KBM-7 (cell line): ENCODE measurements around the gene ERC2.

Source experiments
- DNase-seq: peaks from one replicate; pipeline ENCODE4 v3.0.0-alpha.2; 2015
- in situ Hi-C: fragments of 300-500 bp; cut with MboI; formaldehyde crosslinking; loops from 2 replicates; pipeline ENCODE4 v1.14.3; 2020; ENCODE audit warnings: low sequenced_read_pairs, low pct_unique_long_range_greater_than_20kb, mixed read lengths

The ERC2 gene

DNA sequence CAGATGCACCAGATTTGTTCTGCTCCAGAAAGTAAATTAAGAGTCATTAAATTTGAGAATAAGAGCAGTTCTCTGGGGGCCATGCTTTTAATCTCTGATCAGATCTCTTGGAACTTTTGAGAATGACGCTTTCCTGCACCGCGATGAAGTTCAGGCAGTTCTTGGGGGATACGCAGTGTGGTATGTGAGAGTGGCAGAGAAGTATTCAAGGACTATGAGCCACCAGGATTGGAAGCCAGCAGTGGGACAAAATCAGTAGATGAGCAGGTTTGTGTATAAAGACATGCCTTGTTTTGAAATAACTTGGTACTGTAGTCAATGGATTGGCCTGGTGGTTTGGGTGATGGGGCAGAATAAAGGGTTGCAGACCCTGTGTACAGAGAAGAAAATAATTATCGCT, 483.6 kb downstream of the ERC2 start:
- no peak for DNase-seq
- in situ Hi-C loops = no loop called here

DNA sequence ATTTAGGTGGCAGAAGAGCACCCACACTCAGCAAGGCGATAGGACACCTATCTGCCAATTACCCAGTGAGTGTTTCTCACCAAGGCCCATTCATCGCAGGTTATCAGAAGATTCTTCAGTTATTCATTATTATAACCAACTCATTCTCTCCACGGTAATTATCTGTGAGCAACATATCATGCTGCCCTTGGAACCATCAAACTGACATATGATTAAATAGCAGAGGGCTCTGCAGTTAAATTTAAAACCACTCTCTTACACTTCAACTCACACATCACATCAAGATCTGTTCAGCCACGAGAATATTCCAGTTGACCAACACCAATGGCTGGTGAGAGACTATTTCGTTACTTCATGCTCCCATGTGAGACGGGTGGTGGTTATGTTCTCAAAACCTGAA, 489.3 kb downstream of the ERC2 start:
- in situ Hi-C loops = no loop called here

DNA sequence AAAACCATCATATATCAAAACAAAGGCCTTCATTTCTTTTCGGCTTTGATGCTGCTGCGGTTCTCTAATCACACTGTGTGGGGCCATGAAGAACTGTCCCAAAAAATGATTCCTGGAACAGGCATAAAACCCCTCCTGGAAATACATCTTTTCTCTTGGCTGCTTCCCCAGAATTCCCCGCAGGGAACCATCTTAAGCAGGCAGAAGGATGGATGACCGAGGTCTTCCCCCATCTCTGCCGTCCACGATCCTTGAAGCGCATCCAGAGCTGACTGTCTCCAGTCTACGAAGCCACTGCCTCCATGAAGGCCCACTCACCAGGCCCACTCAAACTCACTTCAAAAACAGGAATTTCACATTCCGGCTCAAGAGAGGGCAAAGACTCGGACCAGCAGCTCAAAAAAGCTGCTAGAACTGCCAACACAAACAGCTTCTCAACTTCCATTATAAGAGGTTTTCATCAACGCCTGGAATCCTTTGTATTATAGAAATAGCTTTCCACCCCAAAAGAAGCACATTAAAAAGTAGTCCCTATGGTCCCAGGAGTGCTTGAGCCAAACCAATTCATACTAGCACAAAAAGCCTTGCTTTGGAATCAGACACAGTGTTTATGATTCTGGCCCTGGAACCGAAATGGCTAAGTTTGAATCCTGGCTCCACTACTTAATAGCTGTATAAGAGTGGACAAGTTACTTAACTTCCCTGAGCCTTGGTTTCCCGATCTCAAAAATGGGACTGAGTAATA, 493.7 kb downstream of the ERC2 start:
- in situ Hi-C loops = no loop called here
- no peak for DNase-seq

More for the DNA sequence above, 489.3 kb downstream of the ERC2 start:
- DNase-seq = no peak

DNA sequence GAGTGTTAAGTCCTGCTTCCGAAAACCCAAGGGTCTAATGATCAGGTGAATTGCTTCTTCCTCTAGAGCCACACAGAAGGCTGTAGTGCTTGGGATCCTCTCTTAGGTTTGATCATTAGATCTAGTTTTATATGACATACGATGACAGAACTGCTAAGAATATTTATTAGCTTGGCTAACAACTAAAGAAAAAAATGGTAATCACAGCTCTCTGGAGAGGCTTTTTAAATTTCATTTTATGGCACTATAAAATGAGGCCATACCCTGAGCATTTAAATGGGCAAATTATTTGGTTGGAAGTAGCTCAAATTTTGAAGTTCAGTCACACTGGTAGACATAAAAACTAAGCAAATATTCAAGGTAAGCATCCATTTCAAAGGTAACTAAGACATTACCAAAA, 498.6 kb downstream of the ERC2 start:
- in situ Hi-C loops = no loop called here
- DNase-seq = no peak

DNA sequence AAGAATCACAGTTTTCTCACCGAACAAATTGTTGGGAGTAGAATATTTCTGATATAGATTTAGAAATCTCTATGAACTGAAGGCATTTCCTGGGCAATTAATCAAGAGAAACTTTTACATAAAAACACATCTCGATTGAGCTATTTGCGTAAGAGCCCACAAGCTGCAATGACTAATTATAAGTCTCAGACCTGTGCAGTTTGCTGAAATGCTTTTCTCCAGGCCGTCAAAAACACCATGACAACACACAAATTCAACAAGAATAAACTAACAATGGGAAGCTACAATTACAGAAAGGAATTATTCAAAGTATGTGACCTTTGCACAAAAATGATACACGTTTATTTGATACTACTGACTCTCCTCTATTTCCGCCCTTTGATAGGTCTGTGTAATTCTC, 499.9 kb downstream of the ERC2 start:
- in situ Hi-C loops = no loop called here
- DNase-seq = no peak

DNA sequence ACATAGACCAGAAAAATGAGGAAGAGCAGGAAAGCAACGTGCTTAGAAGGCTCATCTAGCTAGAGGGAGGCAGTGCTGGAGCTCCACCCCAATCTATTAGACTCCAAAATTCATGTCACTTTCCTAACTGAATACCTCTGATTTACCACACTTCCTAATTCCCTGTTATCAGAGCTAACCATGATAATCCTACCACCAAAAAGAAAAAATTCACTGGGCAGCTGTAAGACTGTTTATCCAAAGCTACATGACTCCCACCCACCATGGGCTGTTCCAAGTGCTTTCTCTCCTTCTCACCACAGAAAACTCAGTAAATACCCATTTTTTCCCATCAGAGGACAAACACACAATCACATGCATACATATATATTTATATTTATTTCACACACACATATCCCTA, 501.7 kb downstream of the ERC2 start:
- in situ Hi-C loops = no loop called here
- DNase-seq = no peak

DNA sequence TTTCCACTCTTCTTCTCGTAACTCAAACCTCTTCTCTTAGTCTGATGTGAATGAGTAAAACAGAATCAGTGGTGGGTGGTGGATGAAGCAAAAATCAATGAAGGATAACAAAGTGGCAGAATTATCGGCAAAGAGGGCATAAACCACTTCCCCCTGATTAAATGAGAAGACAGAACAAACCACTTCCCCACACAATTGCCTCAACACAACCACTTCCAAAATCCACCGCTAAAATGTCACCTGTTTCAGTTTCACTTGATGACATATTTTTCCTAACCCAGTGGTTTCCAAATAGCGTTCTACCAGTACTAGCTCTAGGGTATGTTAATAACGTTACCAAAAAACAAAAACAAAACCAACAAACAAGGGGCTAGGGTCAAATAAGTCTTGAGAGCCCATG, 502.5 kb downstream of the ERC2 start:
- DNase-seq = peak; percentile 1
- in situ Hi-C loops = no loop called here

DNA sequence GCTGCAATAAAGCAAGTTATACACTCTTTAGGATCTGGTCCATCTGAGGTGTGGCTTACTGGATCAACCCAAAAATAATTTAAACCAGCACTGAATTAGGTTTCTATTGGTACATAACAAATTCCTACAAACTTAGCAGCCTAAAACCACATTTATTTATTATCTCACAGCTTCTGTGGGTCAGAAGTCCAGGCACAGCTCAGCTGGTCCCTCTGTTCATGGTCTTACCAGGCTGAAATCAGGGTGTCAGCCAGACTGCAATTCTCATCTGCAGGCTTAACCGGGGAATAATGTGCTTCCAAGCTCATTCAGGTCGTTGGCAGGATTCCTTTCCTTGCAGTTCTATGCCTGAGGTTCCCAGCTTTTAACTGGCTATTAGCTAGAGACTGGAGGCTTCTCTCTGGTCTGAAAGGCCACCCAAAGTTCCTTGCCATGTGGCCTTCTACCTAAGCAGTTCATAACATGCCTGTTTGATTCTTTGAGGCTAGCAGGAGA, 503.7 kb downstream of the ERC2 start:
- DNase-seq = no peak
- in situ Hi-C loops = no loop called here

DNA sequence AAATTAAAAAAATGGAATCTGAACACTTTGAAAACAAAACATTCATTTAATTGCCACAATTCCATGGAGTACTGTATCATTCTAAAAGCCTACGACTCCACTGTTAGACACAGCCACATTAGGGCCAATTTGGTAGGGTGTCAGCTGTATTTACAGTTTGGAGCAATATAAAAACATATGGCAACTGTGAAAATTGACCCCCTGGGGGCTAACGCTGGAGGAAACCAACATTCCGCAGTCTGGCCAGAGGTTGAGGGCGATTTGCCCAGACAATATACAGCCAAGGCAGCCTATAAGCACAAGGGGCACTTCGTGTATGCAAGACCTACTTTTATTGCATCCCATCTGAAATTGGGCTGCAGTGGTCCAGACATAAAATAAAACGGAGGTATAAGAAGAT, 504.7 kb downstream of the ERC2 start:
- DNase-seq = no peak
- in situ Hi-C loops = no loop called here

DNA sequence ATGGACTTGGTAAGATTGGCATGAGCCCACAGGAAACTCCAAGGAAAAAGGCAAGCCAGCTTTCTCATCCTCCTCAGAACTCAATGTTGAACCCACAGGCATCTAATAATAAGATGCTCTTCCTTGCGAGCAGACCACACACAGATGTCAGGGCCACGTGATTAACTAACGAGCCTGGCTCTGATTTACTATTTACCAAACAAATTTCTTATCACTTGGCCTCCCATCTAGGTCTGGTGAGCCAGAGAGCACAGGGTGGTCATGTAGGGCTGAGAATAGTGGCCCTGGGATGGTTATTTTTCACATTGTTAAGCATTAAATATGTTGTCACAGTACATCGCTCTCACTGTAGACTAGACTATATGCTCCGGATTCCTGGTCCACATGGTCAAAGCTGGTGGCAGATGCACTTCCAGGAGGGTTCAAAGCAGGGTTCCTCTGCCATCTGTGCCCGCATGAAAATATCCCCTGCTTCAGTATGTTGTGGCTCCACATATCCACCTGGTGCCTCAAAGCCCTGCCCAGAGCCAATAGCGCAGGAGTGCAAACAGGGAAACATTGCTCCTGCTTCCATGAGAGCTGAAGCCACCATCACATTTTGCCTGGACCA, 508.7 kb downstream of the ERC2 start:
- DNase-seq = no peak
- in situ Hi-C loops = no loop called here

DNA sequence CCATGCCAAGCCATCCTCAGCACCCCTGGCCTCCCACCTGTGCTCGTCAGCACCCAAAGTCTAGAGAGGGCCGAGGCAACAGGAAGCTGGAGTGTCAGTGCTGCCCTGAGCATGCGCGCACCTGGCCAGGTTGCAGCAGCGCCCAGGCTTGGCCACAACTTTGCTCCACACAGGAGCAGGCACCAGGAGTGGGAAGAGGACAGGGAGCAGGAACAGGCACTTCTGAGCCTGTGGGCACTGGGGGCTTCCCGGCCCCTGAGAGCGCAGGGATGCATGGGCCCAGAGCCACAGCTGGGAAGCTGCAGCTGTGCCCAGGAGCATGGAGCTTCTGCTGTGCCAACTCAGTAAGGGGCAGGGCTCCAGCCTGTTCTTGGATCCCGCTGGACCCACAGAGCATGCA, 509.7 kb downstream of the ERC2 start:
- in situ Hi-C loops = no loop called here
- no peak for DNase-seq

DNA sequence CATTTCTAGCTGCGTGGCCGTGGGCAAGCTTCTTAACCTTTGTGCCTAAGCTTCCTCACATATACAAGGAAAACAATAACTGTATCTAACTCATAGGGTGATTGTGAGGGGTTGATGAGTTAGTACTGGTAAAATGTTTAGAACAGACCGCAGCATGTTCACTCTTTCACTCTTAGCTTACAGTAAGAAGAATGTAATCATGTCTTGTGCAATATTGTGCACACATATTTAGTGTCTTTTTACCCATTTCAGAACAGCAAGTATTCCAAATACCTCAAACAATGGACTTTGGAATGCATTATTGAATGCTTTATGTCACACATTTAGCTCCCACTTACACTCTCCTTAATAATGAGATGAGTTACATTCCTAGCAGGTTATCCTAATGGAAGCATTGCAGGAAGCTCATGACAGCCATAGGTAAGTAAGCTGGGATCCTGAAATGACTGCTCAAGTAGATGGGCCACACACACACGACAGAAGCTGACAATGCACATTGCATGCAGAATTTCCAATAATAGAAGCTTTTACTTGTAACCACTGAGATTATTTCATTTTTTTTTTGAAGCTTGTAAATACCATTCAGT, 512.3 kb downstream of the ERC2 start:
- DNase-seq = no peak
- in situ Hi-C loops = no loop called here

DNA sequence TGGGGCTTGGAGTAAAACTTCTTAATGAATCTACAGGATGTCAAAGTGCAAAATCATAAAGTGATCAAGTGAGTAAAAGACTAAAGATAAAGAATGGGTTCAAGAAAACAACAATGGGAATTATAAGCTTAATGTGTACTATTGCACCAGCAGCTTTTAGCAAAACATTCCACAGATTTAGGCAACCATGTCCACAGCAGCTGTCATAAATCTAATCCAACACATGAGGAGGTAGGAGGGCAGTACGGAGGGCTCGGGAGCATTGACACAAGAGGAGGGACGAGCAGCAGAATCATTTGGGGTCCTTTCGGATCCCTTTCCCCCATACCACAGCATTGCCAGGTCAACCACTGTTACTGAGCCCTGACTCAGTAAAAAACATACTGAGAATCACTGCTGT, 516.9 kb downstream of the ERC2 start:
- in situ Hi-C loops = no loop called here
- no peak for DNase-seq

DNA sequence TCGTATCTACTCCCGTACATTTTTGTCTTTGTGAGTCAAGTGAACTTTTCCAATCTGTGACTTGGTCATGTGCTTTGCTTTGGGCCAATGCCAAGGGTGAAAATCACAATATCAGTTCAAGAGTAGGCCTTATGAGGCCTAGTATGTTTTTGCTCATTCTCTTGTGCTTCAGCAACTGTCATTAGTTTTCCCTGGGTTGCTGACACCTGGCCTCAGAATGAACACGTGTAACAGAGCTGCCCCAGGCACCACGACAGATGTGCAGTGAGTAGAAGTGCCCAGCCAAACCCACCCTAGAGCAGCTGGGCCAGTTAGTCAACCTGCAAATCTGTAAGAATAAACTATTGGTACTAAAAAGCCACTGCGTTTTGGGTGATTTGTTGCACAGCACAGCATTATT, 520.9 kb downstream of the ERC2 start:
- in situ Hi-C loops = no loop called here
- no peak for DNase-seq

DNA sequence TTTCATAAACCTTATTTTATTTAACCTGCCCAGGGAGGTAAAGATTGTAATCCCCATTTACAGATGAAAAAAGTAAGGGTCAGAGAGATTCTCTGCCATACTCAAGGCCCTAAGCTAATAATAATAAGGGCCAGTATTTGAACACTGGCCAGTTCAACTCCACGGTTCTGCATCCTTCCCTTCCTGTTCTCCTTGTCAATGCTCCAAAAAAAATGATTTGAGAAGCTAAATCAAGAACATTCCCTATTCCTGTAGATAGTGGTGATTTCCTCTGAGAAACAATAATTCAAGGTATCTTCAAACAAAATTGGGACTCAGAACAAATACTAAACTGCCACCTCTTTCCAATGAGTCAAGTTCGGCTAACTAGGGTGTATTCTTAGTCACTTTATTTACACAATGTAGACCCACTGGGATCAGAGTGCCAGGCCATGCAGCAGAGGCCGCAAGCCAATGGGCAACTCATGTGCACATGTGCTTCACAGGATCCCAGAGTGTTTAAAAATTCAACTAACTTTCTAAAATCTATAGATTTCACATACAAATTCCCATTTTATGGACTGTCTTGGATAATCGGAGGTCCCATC, 521.6 kb downstream of the ERC2 start:
- no peak for DNase-seq
- in situ Hi-C loops = no loop called here

DNA sequence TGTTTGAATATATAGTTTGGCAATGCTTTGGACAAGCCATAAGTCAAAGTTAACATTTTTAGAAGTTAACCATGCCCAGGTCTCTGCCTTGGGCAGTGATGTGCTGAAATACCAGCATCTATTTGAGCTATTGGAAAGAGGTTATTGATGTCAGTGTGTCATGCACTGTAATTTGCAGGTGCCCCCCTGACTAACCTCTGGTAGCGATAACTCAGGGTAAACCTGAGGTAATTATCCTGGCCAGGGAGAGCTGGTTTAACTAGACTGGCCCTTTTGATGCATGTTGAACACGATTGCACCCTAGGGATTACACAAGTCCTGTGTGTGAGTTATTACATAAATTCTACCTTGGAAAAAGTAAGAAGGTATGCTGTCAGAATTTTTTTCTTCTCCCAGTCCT, 525.4 kb downstream of the ERC2 start:
- in situ Hi-C loops = no loop called here
- DNase-seq = no peak

DNA sequence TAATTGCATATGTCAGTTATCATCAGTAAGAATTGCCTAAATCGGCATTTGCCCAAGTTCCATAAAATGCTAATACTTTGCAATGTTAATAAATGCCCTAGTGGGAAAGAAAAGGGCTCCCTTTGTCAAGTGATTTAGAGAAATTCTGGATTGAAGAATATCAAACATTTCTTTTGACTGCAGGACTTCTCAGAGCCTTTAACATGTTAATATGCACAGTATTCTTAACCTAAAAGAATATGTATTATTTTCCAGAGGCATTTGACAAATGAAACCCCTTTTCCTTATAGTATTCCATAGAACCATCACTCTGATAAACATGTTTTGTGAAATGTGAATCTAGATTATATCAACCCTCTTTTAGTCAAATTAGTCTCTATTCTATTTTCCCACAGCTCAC, 529.0 kb downstream of the ERC2 start:
- in situ Hi-C loops = no loop called here
- no peak for DNase-seq

DNA sequence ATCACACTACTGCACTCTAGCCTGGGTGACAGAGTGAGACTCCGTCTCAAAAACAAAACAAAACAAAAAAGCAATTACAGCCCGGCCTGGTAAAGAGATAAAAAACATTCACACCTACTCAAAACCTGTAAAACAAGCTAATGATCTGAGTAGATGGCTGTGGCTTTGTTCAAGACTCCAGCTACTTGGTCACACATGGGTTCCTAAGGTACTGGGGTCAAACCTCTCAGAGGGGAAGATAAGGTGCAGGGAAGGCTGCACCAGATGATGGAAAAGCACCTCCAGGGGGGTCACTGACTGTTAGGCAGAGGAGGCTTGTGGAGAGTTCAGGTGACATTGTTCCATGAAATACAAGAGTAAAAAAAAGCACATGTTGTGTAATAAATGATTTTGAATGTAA, 531.0 kb downstream of the ERC2 start:
- no peak for DNase-seq
- in situ Hi-C loops = no loop called here

DNA sequence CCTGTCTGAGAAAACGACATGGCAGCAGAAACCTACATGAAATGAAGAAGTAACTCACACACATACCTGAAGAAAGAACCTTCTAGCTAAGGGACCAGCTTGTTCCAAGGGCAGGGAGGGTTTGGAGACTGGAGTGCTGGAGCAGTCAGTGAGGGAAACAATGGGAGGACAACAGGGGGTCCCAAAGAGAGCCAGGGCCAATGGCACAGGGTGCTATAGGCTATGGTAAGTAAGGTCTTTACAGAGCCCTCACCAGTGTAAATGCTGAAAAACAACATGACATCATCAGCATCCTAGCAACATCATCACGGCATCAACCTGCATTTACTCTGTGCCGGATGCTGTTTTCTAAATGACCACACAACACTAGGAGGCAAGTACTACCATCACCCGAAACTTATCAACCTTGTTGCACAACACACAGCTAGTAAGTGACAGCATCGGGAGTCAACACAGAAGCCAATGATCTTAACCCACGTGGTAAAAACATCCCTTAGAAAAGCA, 531.7 kb downstream of the ERC2 start:
- in situ Hi-C loops = no loop called here

DNA sequence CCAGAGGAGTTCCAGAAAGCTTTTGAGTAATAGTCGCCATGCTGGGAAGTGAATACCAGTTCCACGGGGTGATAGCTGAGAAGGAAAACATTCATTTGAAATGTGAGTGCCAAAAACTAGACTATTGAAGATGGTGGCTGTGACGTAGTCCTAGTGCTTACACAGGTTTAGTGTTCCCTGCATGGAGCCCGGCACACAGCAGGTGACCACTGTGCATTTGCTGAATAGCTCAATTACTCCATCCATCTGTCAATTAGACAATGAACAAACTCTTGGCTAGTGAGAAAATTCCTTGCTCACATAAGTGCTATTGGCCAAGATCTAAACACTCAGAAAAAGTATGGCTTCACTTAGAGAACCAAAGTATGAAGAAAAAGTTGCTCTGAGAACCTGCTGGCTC, 533.0 kb downstream of the ERC2 start:
- no peak for DNase-seq
- in situ Hi-C loops = no loop called here

More for the DNA sequence above, 531.7 kb downstream of the ERC2 start:
- no peak for DNase-seq
